ENCODE measurements around the gene BBC3. TPM values are rescaled to one million over a fixed set of nuclear protein-coding genes. Genes with fewer than 3 reads are reported as not detected.

The BBC3 gene
- total RNA-seq, 1 experiment from 2014 or later = 49.5 TPM

- TF ChIP-seq E2F4 (CRISPR knock-in tag; IDR thresholded peaks at IDR 0.05; ENCODE audit: borderline replicate concordance, low read depth) = no peak
- no peak for TF ChIP-seq SMAD3 (CRISPR knock-in tag; IDR thresholded peaks at IDR 0.05; ENCODE audit: borderline replicate concordance)
- TF ChIP-seq ZNF219 (CRISPR knock-in tag; IDR thresholded peaks at IDR 0.05; ENCODE audit: borderline replicate concordance) = no peak
- TF ChIP-seq ZBTB43 (CRISPR knock-in tag; IDR thresholded peaks at IDR 0.05) = no peak
- TF ChIP-seq, protein P1, sequence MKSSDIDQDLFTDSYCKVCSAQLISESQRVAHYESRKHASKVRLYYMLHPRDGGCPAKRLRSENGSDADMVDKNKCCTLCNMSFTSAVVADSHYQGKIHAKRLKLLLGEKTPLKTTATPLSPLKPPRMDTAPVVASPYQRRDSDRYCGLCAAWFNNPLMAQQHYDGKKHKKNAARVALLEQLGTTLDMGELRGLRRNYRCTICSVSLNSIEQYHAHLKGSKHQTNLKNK (CRISPR knock-in tag; IDR thresholded peaks at IDR 0.05) = no peak
- TF ChIP-seq, protein P2, sequence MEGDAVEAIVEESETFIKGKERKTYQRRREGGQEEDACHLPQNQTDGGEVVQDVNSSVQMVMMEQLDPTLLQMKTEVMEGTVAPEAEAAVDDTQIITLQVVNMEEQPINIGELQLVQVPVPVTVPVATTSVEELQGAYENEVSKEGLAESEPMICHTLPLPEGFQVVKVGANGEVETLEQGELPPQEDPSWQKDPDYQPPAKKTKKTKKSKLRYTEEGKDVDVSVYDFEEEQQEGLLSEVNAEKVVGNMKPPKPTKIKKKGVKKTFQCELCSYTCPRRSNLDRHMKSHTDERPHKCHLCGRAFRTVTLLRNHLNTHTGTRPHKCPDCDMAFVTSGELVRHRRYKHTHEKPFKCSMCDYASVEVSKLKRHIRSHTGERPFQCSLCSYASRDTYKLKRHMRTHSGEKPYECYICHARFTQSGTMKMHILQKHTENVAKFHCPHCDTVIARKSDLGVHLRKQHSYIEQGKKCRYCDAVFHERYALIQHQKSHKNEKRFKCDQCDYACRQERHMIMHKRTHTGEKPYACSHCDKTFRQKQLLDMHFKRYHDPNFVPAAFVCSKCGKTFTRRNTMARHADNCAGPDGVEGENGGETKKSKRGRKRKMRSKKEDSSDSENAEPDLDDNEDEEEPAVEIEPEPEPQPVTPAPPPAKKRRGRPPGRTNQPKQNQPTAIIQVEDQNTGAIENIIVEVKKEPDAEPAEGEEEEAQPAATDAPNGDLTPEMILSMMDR (IDR thresholded peaks at IDR 0.05) = peak; percentile 82
- no peak for TF ChIP-seq PRRX2 (CRISPR knock-in tag; IDR thresholded peaks at IDR 0.05)
- no peak for TF ChIP-seq ELF4 (CRISPR knock-in tag; IDR thresholded peaks at IDR 0.05; ENCODE audit: low read depth)
- no peak for TF ChIP-seq NR2C2 (CRISPR knock-in tag; IDR thresholded peaks at IDR 0.05)
- no peak for TF ChIP-seq FOXK1 (CRISPR knock-in tag; IDR thresholded peaks at IDR 0.05)
- TF ChIP-seq GABPB1 (CRISPR knock-in tag; IDR thresholded peaks at IDR 0.05) = peak; percentile 62; the same call in 1 of the 2 replicates
- TF ChIP-seq TEAD4 (CRISPR knock-in tag; IDR thresholded peaks at IDR 0.05) = no peak
- no peak for TF ChIP-seq ZSCAN18 (CRISPR knock-in tag; IDR thresholded peaks at IDR 0.05)
- TF ChIP-seq, protein P3, sequence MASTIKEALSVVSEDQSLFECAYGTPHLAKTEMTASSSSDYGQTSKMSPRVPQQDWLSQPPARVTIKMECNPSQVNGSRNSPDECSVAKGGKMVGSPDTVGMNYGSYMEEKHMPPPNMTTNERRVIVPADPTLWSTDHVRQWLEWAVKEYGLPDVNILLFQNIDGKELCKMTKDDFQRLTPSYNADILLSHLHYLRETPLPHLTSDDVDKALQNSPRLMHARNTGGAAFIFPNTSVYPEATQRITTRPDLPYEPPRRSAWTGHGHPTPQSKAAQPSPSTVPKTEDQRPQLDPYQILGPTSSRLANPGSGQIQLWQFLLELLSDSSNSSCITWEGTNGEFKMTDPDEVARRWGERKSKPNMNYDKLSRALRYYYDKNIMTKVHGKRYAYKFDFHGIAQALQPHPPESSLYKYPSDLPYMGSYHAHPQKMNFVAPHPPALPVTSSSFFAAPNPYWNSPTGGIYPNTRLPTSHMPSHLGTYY (CRISPR knock-in tag; IDR thresholded peaks at IDR 0.05) = no peak
- TF ChIP-seq MYBL2 (CRISPR knock-in tag; IDR thresholded peaks at IDR 0.05) = no peak
These were observed 20.2 kb downstream of the BBC3 start (continued) for GRCh38 chr19:47210689-47211316.

DNA sequence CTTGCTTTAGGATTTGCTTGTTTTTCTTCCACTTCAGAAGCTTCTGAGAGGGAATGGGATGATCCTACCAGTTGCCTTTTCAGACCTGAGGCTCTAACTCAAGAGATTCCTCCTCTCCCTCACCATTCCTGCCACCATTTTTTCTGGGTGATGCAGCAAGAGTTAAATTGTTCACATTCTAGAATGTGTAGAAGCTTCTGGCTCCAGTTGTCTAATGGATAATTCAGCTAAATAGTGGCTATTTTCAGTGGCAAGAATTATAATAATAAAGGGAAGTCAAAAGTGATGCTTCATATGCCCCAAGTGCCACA is 20.9 kb downstream of the BBC3 start:
- TF ChIP-seq ZNF281 (CRISPR knock-in tag; IDR thresholded peaks at IDR 0.05) = no peak
- TF ChIP-seq, protein P4, sequence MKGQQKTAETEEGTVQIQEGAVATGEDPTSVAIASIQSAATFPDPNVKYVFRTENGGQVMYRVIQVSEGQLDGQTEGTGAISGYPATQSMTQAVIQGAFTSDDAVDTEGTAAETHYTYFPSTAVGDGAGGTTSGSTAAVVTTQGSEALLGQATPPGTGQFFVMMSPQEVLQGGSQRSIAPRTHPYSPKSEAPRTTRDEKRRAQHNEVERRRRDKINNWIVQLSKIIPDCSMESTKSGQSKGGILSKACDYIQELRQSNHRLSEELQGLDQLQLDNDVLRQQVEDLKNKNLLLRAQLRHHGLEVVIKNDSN (CRISPR knock-in tag; IDR thresholded peaks at IDR 0.05) = 0 out of 2 replicates have a peak, but pooled peaks have one; percentile 4
- Mint-ChIP-seq H3K27ac (peak overlapping the region; percentile 98), H3K27me3 (ENCODE audit: low read depth) (no peaks in the 10 kb centered on the region), H3K4me1 (peaks cover 20% of the 10 kb centered on the region), H3K4me3 (no peak overlapping the region), H3K36me3 (peaks cover 41% of the 10 kb centered on the region), H3K9me3 (no peaks in the 10 kb centered on the region)
- no peak for DNase-seq (ENCODE audit: low spot score)
- CTCF ChIA-PET = interaction anchor here (0.5 to 9.2 kb wide), 42 partner anchors 9 to 711 kb away, joined by 3 to 402 read pairs (median 4); partner anchors contain the start of genes CCDC9, DHX34 and ZC3H4
- ATAC-seq = no peak
- POLR2A ChIA-PET = interaction anchor here (1.1 to 3.6 kb wide), 6 partner anchors 8 to 46 kb away, joined by 3 to 29 read pairs (median 9); partner anchors contain the start of gene CCDC9

Data from WTC11 (cell line).